ENCODE data around the gene PIK3CD. TPM values are rescaled to one million over a fixed set of nuclear protein-coding genes. Genes with fewer than 3 reads are reported as not detected.

PIK3CD gene
- total and polyA plus RNA-seq, 10 of the 15 experiments (the other 5 are each of a cell fraction or from before 2014, with no cell fraction given) = 7.0 to 101 (median 51.1) TPM

DNA sequence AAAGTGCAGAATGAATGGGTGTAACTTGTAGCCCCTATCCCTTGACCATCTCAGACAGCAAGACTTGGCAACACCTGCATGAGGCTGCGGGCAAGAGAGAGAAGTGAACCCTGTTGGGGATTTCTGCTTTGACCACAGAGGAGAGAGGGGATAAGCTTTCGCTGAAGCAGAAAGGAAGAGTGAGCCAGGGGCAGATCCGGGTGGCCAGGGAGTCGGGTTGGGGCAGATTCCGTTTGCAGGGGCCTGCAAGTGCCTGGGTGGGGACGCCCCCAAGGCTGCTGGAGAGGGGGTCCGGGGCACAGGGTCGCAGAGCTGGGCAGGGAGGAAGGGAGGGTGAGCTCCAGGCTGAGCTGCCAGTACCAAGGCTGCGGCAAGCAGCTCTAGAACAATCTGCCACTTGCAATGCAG, 25.3 kb upstream of the PIK3CD start:
- Histone ChIP-seq H3K79me2 (ENCODE audit: control insufficient read depth, insufficient read depth, low read length) (peaks cover 32% of the 10 kb centered on the region), H3K4me1 (ENCODE audit: control insufficient read depth, insufficient read depth, low read length) (peaks cover 37% of the 10 kb centered on the region), H3K4me3 (peak overlapping the region; percentile 58), H3K4me2 (ENCODE audit: control insufficient read depth, insufficient read depth) (peak overlapping the region; percentile 98), H3K9ac (ENCODE audit: control insufficient read depth, insufficient read depth, low read length) (peak overlapping the region; percentile 88), H3K9me3 (replicated peaks; ENCODE audit: control insufficient read depth, insufficient read depth, low read length) (no peaks in the 10 kb centered on the region), H2AFZ (ENCODE audit: control insufficient read depth, low read depth, low read length) (peak overlapping the region; percentile 7; the same call in 1 of the 2 replicates), H4K20me1 (ENCODE audit: control insufficient read depth, insufficient read depth) (no peaks in the 10 kb centered on the region), H3K27ac (ENCODE audit: control insufficient read depth, insufficient read depth) (peak overlapping the region; percentile 98), H3K27me3 (replicated peaks in 1 of 2; ENCODE audit: control insufficient read depth in 2 of 2, insufficient read depth in 2 of 2, low read length in 1 of 2) (no peaks in the 10 kb centered on the region), H3K36me3 (ENCODE audit: control insufficient read depth in 2 of 2, insufficient read depth in 2 of 2, low read length in 1 of 2) (no peaks in the 10 kb centered on the region)
- in situ Hi-C loops (cut with MboI) = no loop called here
- ChIA-PET RAD21 (ENCODE audit: unreplicated experiment) (interaction anchor here (0.7 to 7.7 kb wide), 18 partner anchors 11 to 1341 kb away, joined by 3 to 336 read pairs (median 6); partner anchors contain the start of gene PIK3CD), SMC1A (ENCODE audit: uncharacterized antibody, unreplicated experiment) (interaction anchor here (0.7 to 8.0 kb wide), 13 partner anchors 10 to 240 kb away, joined by 3 to 215 read pairs (median 5); partner anchors contain the start of gene PIK3CD), CTCF (interaction anchor here (0.6 to 7.6 kb wide), 31 partner anchors 9 to 590 kb away, joined by 3 to 203 read pairs (median 5); partner anchors contain the start of genes KIF1B, PIK3CD and TMEM201), POLR2A (interaction anchor here (0.5 to 7.1 kb wide), 7 partner anchors 9 to 806 kb away, joined by 3 to 284 read pairs (median 3); partner anchors contain the start of gene PIK3CD)
- intact Hi-C loops (cut with micrococcal nuclease; ENCODE audit: unreplicated experiment) = loop anchor here (2.0 to 5.0 kb wide), 5 partner anchors 46 to 241 kb away; no protein-coding TSS in a partner anchor
- peak; percentile 66 for FAIRE-seq
- DNase-seq (ENCODE audit: low read depth, low spot score) = peak; percentile 80
- no TSS peak for BruUV-seq (replicated peaks)
- WGBS (ENCODE audit: insufficient coverage, insufficient replicate concordance, low lambda C conversion rate, missing lambda C conversion rate) = 1% methylated on average over 9 of the region's 9 CpGs
- peak; percentile 65 for ATAC-seq
- TF ChIP-seq SUPT20H (IDR thresholded peaks at IDR 0.05; ENCODE audit: borderline replicate concordance, control insufficient read depth, low read depth, low read length) (no peak), IKZF2 (IDR thresholded peaks at IDR 0.05) (peak; percentile 83 to 84), NBN (IDR thresholded peaks at IDR 0.05) (peak; percentile 41), ZNF274 (IDR thresholded peaks at IDR 0.05; ENCODE audit: insufficient read depth, insufficient read length) (no peak), HDAC2 (IDR thresholded peaks at IDR 0.05) (no peak), TBL1XR1 (IDR thresholded peaks at IDR 0.05; ENCODE audit: low read depth, low read length) (peak; percentile 94), JUNB (IDR thresholded peaks at IDR 0.05) (0 out of 2 replicates have a peak, but pooled peaks have one; percentile 17), STAT3 (IDR thresholded peaks at IDR 0.05; ENCODE audit: low read depth, low read length) (no peak), SIX5 (IDR thresholded peaks at IDR 0.05; ENCODE audit: low read depth, low read length, severe bottlenecking) (no peak), POU2F2 (IDR thresholded peaks at IDR 0.05; ENCODE audit: borderline replicate concordance, low read depth, low read length) (peak; percentile 76; the same call in 2 of the 3 replicates), SMAD1 (IDR thresholded peaks at IDR 0.05; ENCODE audit: low read depth, partially characterized antibody) (peak; percentile 36), PAX8 (IDR thresholded peaks at IDR 0.05) (no peak), SMC3 (IDR thresholded peaks at IDR 0.05; ENCODE audit: borderline replicate concordance, low read length) (0 out of 2 replicates have a peak, but pooled peaks have one; percentile 4), FOXM1 (IDR thresholded peaks at IDR 0.05; ENCODE audit: low read depth, low read length) (no peak), EP300 (IDR thresholded peaks at IDR 0.05; ENCODE audit: borderline replicate concordance in 1 of 2, control insufficient read depth in 1 of 2, low read depth in 2 of 2, low read length in 2 of 2) (peak; percentile 55 to 80; a peak in 3 of 4 replicates), SPI1 (IDR thresholded peaks at IDR 0.05; ENCODE audit: borderline replicate concordance, insufficient read depth, low read depth, low read length) (peak; percentile 94), ZBED1 (IDR thresholded peaks at IDR 0.05; ENCODE audit: borderline replicate concordance) (peak; percentile 47; the same call in 1 of the 2 replicates), MEF2A (IDR thresholded peaks at IDR 0.05; ENCODE audit: insufficient read depth, low read depth, low read length) (peak; percentile 58; the same call in 1 of the 2 replicates), ATF7 (IDR thresholded peaks at IDR 0.05; ENCODE audit: low read depth) (no peak), RBBP5 (conservative IDR thresholded peaks at IDR 0.05) (no peak), HDAC6 (IDR thresholded peaks at IDR 0.05; ENCODE audit: unreplicated experiment) (no peak), DPF2 (IDR thresholded peaks at IDR 0.05) (peak; percentile 96), IKZF1 (conservative IDR thresholded peaks at IDR 0.05) (peak; percentile 77), SRF (IDR thresholded peaks at IDR 0.05; ENCODE audit: low read depth in 2 of 2, low read length in 2 of 2) (no peak), KDM1A (IDR thresholded peaks at IDR 0.05; ENCODE audit: borderline replicate concordance) (no peak), NFYA (IDR thresholded peaks at IDR 0.05; ENCODE audit: borderline replicate concordance, low read depth, low read length) (no peak)
- TF ChIP-seq, protein P1, sequence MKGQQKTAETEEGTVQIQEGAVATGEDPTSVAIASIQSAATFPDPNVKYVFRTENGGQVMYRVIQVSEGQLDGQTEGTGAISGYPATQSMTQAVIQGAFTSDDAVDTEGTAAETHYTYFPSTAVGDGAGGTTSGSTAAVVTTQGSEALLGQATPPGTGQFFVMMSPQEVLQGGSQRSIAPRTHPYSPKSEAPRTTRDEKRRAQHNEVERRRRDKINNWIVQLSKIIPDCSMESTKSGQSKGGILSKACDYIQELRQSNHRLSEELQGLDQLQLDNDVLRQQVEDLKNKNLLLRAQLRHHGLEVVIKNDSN (IDR thresholded peaks at IDR 0.05; ENCODE audit: borderline replicate concordance, extremely low read length, insufficient read depth, low read depth, low read length) = no peak
